22Rv1 (cell line): ENCODE measurements around the gene SCTR.

Source experiments
- H3K27ac ChIP-seq: fragments of 450-650 bp; 2 replicates; pipeline ENCODE4 v1.5.1; 2017
- CTCF ChIP-seq: fragments of 450-650 bp; IDR thresholded peaks from 2 replicates; pipeline ENCODE4 v1.5.1; 2017; ENCODE audit warnings: mild to moderate bottlenecking
- ZFX ChIP-seq: fragments of 450-650 bp; IDR thresholded peaks from 2 replicates; pipeline ENCODE4 v1.6.1; 2017; ENCODE audit warnings: antibody characterized with exemption, borderline replicate concordance

The SCTR gene

GRCh38 chr2:119549241-119549640 lies 25.0 kb upstream of the SCTR start:
- TF ChIP-seq ZFX (no peak), CTCF (no peak)

GRCh38 chr2:119548516-119549120 lies 24.3 kb upstream of the SCTR start:
- TF ChIP-seq ZFX: no peak
- no peak for TF ChIP-seq CTCF
- H3K27ac ChIP-seq: no peak overlapping the region

More at GRCh38 chr2:119549241-119549640, 25.0 kb upstream of the SCTR start:
- no peak overlapping the region for H3K27ac ChIP-seq

GRCh38 chr2:119546447-119546767 lies 22.1 kb upstream of the SCTR start:
- no peak overlapping the region for H3K27ac ChIP-seq
- no peak for TF ChIP-seq ZFX

GRCh38 chr2:119545754-119546446 lies 21.6 kb upstream of the SCTR start:
- no peak for TF ChIP-seq CTCF
- TF ChIP-seq ZFX: no peak
- H3K27ac ChIP-seq: no peak overlapping the region

GRCh38 chr2:119544939-119545475 lies 20.7 kb upstream of the SCTR start:
- H3K27ac ChIP-seq: no peak overlapping the region
- no peak for TF ChIP-seq CTCF
- no peak for TF ChIP-seq ZFX

- peak within 1 kb of the TSS; percentile 69 for H3K27ac ChIP-seq
- TF ChIP-seq ZFX: no peak
- TF ChIP-seq CTCF: no peak
These were observed 20.0 kb upstream of the SCTR start, which contains the start of gene CFAP221 for GRCh38 chr2:119544075-119544938. Gene CFAP221 (plus strand): TSS chr2:119544449. CDS start chr2:119546132, 1,683 bp downstream.

GRCh38 chr2:119541476-119541875 lies 17.2 kb upstream of the SCTR start:
- TF ChIP-seq ZFX (no peak), CTCF (no peak)
- no peak overlapping the region for H3K27ac ChIP-seq
